ENCODE results near the gene PTPRK.

The PTPRK gene

DNA sequence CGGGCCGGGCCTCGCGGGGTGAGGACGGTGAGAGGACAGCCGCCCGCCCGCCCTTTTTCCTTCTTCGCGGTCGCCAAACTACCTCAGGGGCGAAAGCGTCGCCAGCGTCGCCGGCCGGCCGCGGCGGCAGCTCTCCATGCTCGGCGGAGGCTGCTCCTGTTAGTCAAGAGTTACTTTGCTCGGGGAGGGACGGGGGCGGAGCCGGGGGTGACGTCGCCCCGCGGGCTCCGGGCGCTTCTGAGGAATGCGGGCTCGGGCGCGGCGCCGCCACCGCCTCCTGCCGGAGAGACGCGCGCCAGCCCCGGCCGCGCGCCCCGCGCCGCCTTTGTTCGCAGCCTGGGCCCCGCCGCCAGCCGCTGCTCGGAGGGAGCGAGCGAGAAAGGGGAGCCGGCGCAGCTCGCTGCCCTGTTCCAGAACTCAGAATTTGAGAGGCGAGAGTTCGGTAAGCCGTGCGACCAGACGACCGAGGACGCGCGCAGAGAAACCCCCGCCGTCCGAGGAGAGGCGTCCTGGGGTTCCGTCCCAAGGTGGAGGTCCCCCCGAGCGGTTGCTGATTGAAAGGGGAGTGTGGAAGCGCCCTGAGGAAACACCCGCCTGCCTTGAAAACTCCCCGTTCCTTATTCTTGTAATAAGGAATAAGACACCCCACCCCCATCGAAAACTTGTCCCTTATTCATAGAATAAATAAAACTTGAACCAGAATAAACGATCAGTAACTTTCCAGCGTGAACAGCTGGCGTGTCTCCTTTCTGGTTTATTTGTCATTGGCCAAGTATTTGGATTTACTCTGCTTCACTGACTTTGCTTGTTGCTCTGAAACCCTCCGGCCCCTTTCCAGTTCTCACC lies at the start of gene PTPRK:
TSS of gene PTPRK (minus strand) at position 164 of the 846 bp plus-strand sequence. CDS start 241 bp downstream, outside the sequence.
- peak; percentile 91 for DNase-seq
- in situ Hi-C loops (cut with MboI; ENCODE audit: low pct_unique_long_range_greater_than_20kb, low sequenced_read_pairs): no loop called here

DNA sequence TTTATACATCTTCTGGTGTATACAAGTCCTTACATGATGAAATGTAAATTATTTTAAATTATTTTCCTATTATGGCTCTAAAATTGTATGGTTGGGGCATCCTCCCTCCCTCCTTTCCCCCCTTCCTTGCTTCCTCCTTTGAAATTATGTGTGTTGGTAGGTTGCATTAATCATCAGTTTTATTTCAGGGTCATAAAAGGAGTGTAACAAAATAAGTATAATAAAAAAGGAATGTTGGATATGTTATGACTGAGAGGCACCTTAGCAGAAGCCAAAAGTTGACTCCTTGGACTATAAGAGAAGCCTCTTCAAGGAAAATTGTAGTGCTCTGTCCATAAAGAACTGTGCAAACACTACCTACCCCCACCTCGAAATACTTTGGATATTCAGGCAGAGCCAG lies 46.6 kb upstream of the PTPRK start:
- in situ Hi-C loops (cut with MboI; ENCODE audit: low pct_unique_long_range_greater_than_20kb, low sequenced_read_pairs): no loop called here
- no peak for DNase-seq

DNA sequence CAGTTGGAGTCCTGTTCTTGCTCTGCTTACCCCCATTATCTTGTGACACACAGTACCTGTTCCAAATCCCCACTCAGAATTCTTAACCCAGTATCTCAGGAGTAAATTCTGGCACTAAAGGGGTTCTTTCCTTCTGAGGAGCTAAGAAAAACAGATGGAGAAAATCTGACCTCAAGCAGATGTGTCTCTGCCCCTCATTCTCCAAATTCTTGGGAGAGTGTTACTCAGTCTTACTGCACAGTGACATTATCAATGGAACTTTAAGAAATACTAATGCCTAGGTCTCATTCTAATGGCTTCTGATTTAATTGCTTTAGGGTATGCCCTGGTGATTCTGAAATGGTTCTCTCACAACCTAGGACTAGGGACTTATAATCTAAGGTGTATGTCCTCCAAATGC lies 40.6 kb upstream of the PTPRK start:
- no peak for DNase-seq
- in situ Hi-C loops (cut with MboI; ENCODE audit: low pct_unique_long_range_greater_than_20kb, low sequenced_read_pairs): no loop called here

DNA sequence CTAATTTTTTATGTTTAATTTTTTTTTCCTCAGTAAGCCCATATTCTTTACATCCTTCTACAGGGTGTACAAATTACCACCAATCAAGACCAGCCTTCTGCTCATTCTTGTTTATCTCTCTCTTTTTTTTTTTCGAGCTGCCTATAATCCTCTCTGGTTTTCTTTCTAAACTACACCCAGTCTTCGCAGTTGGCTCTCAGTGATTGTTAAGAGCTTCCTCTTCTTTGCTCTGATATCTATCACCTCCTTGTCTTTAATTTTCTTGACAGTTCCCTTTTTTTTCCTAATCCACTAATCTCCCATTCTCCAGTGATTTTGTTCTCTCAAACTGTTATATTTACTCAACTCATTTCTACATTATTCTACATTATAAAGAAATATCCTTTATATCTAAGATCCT lies 38.5 kb upstream of the PTPRK start:
- DNase-seq: peak; percentile 45
- in situ Hi-C loops (cut with MboI; ENCODE audit: low pct_unique_long_range_greater_than_20kb, low sequenced_read_pairs): no loop called here

DNA sequence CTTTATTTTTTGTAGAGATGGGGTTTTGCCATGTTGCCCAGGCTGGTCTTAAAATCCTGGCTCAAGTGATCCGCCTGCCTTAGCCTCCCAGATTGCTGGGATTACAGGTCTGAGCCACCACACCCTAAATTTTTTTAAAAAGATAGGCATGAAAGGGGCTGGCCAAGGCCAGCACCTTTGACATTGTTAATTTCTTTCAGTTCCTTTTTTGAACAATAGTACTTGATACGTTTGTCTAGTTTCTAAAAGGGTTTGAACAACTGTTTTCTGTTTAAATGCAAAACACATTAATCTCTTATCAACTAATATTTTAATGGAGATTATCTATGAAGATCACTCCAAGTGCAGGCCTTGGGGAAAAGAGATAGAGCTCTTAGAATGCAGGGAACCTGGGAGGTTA lies 37.6 kb upstream of the PTPRK start:
- no peak for DNase-seq
- in situ Hi-C loops (cut with MboI; ENCODE audit: low pct_unique_long_range_greater_than_20kb, low sequenced_read_pairs): no loop called here

DNA sequence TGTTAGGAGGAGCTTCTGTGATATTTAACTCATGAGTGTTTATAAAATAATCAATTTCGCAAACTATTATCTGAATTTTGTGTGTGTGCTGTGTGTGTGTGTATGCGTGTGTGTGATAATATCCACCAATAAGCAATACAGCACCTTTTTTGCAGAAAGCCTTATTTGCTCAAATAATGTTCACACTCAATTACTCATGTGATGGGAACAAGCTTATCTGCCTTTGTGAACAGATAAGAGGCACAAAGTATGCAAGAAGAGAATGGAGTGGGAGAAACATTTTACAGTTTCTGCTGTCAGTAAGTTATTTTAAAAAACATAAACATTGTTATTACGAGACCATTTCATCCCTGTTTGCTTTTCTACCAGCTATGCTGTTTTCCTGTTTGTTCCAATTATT lies 36.7 kb upstream of the PTPRK start:
- in situ Hi-C loops (cut with MboI; ENCODE audit: low pct_unique_long_range_greater_than_20kb, low sequenced_read_pairs): no loop called here
- no peak for DNase-seq

DNA sequence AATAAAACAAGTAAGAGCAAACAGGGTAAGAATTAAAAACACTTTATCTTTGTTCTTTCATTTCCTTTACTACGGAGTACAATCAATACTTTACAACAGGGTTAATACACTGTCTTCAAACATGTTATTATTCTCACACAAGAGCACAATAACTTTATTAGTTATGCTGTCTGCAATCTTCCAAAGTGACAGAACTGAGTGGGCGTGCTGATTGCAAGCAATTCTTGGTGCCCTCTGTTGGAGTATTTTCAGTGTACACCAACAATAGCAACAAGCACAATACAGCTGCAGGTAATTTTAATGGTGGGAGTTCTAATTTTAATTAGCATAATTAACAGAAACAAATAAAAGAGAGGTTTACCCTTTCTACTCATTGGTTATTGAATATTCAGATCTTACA lies 33.9 kb upstream of the PTPRK start:
- in situ Hi-C loops (cut with MboI; ENCODE audit: low pct_unique_long_range_greater_than_20kb, low sequenced_read_pairs): no loop called here
- no peak for DNase-seq

DNA sequence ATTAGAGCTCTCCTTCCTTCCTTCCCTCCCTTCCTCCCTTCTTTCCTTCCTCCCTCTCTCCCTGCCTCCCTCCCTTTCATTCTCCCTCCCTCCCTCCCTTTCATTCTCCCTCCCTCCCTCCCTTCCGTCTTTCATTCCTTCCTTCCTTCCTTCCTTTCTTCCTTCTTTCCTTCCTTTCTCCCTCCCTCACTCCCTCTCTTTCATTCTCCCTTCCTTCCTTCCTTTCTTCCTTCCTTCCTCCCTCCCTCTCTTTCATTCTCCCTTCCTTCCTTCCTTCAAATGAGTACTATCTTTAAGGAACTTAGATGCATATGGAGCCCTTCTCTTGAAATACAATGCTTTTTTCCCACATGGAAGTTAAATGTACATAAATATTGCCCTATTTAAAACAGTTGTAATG lies 20.9 kb upstream of the PTPRK start:
- no peak for DNase-seq
- in situ Hi-C loops (cut with MboI; ENCODE audit: low pct_unique_long_range_greater_than_20kb, low sequenced_read_pairs): no loop called here

DNA sequence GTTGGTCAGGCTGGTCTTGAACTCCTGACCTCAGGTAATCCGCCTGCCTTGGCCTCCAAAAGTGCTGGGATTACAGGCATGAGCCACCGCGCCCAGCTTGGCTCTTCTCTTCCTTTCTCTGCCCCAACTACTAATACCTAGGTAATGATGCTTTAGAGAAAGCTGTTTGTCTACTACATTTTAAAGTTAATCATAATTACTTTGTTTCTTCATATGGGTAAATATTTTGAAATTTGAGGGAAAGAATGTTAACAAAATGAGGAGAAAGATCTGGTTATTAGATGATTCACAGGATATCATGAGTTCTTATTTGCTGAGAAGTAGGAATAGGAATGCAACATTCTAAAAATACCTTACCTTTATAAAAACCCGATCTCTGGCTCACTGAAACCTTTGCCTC lies 18.4 kb upstream of the PTPRK start:
- in situ Hi-C loops (cut with MboI; ENCODE audit: low pct_unique_long_range_greater_than_20kb, low sequenced_read_pairs): no loop called here
- no peak for DNase-seq

DNA sequence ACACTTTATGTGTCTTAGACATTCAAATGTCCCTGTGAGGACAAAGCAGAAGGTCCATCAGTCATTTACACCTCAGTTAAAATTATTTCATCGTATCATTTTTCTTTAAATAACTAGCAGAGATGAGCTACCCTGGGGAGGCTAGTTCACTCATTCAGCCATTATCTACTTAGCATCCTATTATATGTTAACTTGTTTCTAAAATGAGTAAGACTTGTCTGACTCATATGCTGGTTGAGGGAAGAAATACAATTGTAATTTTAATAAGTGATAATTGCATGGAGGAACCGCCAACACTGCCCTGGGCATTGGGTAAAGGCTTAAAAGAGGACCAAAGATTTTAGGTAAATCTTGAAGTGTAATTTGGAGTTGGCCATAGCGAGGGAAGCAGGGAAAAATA lies 12.4 kb upstream of the PTPRK start:
- in situ Hi-C loops (cut with MboI; ENCODE audit: low pct_unique_long_range_greater_than_20kb, low sequenced_read_pairs): no loop called here
- no peak for DNase-seq

DNA sequence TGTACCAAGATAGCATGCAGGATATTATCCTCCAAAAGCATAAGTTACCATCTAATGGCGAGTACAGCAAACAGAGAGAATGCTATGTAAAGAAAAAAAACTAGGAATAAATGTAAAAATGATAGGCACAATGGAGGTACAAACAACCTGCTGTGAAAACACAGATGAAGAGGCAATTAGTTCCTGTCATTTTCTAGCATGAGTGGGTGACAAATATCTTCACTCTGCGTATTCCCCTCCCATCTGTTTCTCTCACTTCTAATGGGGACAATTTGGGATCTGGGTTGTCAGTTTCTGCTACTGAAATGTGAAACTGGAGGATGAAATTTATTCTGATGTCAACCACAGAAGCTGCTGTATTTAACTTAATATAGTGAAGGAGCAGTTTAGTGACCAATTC lies 11.7 kb upstream of the PTPRK start:
- no peak for DNase-seq
- in situ Hi-C loops (cut with MboI; ENCODE audit: low pct_unique_long_range_greater_than_20kb, low sequenced_read_pairs): no loop called here

DNA sequence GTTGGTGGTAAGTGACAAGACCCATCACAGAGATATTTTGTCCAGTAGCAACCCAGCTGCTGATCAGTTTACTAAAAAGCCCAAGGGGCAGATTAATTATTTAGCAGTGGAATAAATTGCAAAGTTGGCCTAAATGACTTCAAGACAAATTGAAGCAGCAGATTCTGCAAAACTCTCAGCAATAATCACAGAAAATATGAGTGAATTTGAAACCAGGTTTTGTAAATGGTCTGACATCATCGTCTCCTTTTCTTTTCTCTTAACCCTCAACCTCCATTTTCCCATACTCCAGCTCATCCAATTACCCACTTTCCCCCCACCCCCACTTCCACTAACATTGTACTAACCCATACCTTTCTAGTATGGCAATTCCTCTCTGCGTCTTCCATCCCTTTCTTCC lies 11.3 kb upstream of the PTPRK start:
- in situ Hi-C loops (cut with MboI; ENCODE audit: low pct_unique_long_range_greater_than_20kb, low sequenced_read_pairs): no loop called here
- DNase-seq: no peak

DNA sequence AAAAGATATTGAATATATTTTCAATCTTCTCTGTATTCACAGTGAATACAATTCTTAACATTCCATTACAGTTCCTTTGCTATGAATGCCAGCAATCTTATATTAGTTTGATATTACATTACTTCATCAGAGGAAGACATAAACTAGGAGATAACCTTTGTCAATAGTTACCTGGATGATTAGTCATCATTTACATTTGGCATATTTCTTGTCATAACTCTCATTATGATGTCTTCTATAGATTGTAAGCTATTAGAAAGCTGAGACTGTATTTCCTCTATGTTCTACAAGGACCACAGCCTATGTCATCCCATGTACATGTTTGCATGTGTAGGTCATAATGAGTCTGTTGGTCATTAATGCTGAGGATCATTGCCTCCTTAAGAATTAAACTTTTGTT lies 7.8 kb upstream of the PTPRK start:
- no peak for DNase-seq
- in situ Hi-C loops (cut with MboI; ENCODE audit: low pct_unique_long_range_greater_than_20kb, low sequenced_read_pairs): no loop called here

DNA sequence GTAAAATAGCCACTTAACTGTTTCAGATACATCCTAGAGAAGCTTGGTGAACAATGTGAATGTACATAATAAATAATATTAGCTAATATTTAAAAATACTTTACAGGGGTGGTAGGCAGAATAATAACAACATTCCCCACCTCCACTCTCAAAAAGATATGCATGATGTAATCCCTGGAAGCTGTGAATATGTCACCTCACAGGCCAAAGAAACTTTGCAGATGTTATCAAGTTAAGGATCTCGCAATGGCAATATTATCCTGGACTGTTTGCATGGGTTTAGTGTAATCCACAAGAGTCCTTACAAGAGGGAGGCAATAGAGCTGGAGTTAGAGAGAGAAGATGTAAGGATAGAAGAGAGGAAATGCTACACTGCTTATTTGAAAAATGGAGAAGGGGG lies 7.0 kb upstream of the PTPRK start:
- DNase-seq: no peak
- in situ Hi-C loops (cut with MboI; ENCODE audit: low pct_unique_long_range_greater_than_20kb, low sequenced_read_pairs): no loop called here

DNA sequence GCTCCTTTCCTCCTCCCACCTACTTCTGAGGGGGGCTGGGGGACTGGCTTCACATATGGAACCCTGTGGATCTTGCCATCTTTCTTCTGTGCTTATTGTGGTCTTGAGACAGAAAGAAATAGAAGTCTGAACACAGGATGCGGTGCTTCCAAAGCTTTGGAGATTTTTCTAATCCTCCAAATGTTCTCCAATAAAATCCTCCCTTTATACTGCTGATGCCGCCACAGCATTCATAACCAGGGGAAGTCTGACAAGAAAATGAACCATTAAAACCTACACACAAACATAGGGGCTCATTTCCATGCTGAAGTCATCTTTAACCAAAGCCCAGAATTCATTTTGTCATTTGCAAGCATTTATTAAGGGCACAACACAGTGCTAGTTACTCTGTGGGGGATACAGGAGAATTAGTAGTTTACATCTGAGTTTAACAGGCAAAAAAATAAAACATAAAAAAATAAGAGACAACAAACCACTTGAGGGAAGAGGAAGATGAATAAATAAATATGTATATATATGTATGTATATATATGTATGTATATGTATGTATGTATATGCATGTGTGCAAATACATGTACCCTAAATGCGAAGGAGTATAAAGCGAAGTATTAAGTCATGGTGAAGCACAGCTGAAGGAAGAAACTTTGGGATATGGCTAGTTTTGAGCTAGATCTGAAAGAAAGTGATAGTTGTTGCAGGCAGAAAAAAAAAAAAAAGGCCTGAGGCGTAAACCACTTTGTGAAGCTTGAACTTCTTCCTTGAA lies 5.9 kb upstream of the PTPRK start:
- DNase-seq: no peak
- in situ Hi-C loops (cut with MboI; ENCODE audit: low pct_unique_long_range_greater_than_20kb, low sequenced_read_pairs): no loop called here

DNA sequence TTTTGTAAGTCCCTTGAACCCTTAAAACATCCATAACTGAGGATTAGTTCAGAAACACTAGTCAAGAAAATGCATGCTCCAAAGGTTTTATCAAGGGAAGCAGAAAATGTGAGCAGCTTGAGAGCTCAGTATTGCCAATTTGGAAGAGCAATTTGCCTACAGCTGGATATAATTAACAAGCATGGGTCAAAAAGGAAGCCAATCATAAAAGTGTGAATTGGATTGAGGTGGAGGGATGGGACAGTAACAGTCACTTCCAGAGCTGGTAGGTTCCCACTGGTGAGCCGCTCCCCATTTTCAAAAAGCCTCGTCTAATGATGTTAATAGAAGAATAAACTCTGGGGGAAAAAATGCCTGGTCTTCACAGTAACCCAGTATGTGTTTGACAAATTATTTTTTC lies 5.0 kb upstream of the PTPRK start:
- in situ Hi-C loops (cut with MboI; ENCODE audit: low pct_unique_long_range_greater_than_20kb, low sequenced_read_pairs): no loop called here
- no peak for DNase-seq

DNA sequence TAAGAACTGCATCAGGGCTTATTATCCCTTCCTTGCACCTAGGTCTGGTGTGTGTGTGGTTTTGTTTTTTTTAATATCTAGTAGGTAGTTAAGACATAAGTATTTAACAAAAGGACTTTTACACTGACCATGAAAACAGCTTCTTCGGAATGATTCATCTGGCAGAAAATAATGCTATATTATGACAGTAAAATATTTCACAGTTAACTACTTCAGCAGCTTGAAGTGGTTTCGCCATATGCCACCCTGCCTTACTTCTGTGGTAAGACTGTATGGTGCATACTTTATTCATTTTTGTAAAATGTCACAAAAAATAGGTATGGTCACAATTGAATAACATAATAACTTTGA lies 858 bp upstream of the PTPRK start:
- DNase-seq: no peak
- in situ Hi-C loops (cut with MboI; ENCODE audit: low pct_unique_long_range_greater_than_20kb, low sequenced_read_pairs): no loop called here

DNA sequence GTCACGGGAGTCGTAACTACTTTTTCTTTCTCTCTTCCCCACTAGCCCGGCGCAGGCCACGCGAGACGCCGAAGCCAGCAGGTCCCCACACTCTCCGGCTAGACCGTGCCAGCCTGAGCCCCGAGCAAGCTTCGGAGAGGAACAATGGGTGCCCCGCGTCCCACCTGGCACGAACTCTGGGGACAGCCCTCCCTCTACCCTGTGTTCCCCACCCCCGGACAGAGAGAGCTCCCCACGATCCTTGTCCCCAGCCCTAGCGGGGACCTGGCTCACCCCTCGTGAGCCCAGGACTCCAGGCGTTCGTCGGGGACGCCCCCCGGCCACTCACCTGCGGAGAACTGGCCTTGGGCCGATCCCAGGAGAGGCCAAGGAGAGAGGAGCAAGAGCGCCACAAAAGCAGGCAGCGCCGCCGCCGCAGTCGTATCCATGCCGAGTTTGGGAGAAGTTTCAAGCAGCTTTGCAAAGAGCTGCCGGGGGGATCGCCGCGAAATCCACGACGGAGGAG lies 416 bp downstream of the PTPRK start:
- in situ Hi-C loops (cut with MboI; ENCODE audit: low pct_unique_long_range_greater_than_20kb, low sequenced_read_pairs): no loop called here
- DNase-seq: no peak

DNA sequence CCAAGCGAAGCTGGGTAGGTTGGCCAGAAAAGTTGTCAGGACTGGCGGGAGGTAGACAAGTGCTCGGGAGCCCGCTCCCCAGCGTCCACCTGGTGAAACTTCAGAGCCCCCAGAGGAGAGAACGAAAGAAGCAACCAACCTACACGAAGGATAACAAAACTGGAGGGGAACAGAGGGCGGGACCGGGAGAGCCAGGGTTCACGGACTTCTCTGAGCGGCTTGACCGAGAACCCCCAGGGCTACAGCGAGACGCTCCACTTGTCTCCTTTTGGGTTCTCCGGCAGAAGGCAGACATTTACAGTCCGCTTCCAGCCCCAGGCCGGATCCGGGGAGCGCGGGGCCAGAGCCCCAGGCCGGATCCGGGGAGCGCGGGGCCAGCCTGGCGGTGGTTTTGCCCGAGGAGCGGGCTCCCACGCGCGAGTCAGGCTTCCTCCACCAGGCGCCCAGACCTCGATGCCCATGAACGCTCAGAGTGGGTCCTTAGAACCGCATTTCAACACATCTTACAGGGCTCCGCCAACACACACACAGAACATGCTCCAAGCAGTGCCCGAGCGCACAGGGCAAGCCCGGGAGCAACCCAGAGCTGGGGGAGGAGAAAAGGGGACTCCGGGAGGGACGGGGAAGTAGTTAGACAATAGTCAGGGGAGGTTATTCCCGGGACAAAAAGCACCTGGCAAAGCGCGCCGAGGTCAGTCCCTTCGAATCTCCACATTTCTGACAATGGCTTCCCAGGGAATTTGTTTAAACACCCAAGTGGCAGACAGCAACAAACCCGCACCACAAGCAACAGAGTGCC lies 1.1 kb downstream of the PTPRK start:
- in situ Hi-C loops (cut with MboI; ENCODE audit: low pct_unique_long_range_greater_than_20kb, low sequenced_read_pairs): no loop called here
- peak; percentile 53 for DNase-seq

Measured in KBM-7 (cell line).